Vagina (tissue), 2 donors: ENCODE data around the gene SERPINI1.

Source experiments
- POLR2A ChIP-seq, 2 donors: fragments of 450-650 bp; IDR thresholded peaks; one replicate each; pipeline ENCODE4 v1.6.1; 2017; ENCODE audit warnings: antibody characterized with exemption in 2 of 2, mild to moderate bottlenecking in 2 of 2, moderate library complexity in 2 of 2
- POLR2AphosphoS5 ChIP-seq, 2 donors: sonication (generic); formaldehyde crosslinking; IDR thresholded peaks; one replicate each; pipeline ENCODE4 v1.9.0; 2017; ENCODE audit warnings: antibody characterized with exemption in 2 of 2, mild to moderate bottlenecking in 2 of 2, low read depth in 1 of 2; ENCODE audit not compliant: insufficient read depth in 1 of 2
- TF ChIP-seq, protein P1 (sequence below), 3 experiments: fragments of 450-650 bp in 2 of 3; fragments of 200-600 bp in 1 of 3; sonication (generic) in 1 of 3; IDR thresholded peaks; one replicate each; pipeline ENCODE4 v1.5.1; 2017 to 2019; ENCODE audit warnings: antibody characterized with exemption in 3 of 3, mild to moderate bottlenecking in 2 of 3, moderate library complexity in 2 of 3

DNA sequence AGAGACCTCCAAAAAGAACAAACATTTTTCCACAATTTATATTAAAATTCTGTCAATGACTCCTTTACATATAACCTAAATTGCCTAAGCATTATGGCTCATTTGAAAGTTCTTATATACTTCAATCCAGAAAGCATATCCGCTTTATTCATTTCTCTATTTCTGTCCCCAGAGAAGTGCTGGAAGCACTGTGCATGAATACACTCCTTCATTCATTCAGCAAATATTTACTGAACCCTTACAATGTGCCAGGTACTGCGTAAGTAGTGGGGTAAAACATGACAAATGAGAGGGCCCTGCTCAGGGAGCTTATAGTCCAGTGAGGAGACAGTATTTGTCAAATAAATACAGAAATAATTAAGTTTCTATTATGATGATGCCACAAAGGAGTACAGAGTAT is 4.1 kb upstream of the SERPINI1 start:
- TF ChIP-seq POLR2AphosphoS5 (IDR thresholded peaks at IDR 0.05; ENCODE audit: insufficient read depth in 1 of 2, low read depth in 1 of 2), result no peak
- TF ChIP-seq, protein P1, sequence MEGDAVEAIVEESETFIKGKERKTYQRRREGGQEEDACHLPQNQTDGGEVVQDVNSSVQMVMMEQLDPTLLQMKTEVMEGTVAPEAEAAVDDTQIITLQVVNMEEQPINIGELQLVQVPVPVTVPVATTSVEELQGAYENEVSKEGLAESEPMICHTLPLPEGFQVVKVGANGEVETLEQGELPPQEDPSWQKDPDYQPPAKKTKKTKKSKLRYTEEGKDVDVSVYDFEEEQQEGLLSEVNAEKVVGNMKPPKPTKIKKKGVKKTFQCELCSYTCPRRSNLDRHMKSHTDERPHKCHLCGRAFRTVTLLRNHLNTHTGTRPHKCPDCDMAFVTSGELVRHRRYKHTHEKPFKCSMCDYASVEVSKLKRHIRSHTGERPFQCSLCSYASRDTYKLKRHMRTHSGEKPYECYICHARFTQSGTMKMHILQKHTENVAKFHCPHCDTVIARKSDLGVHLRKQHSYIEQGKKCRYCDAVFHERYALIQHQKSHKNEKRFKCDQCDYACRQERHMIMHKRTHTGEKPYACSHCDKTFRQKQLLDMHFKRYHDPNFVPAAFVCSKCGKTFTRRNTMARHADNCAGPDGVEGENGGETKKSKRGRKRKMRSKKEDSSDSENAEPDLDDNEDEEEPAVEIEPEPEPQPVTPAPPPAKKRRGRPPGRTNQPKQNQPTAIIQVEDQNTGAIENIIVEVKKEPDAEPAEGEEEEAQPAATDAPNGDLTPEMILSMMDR (IDR thresholded peaks at IDR 0.05), result no peak
- no peak for TF ChIP-seq POLR2A (IDR thresholded peaks at IDR 0.05)
